ENCODE data around the gene MANBA.

- TF ChIP-seq, protein P1, sequence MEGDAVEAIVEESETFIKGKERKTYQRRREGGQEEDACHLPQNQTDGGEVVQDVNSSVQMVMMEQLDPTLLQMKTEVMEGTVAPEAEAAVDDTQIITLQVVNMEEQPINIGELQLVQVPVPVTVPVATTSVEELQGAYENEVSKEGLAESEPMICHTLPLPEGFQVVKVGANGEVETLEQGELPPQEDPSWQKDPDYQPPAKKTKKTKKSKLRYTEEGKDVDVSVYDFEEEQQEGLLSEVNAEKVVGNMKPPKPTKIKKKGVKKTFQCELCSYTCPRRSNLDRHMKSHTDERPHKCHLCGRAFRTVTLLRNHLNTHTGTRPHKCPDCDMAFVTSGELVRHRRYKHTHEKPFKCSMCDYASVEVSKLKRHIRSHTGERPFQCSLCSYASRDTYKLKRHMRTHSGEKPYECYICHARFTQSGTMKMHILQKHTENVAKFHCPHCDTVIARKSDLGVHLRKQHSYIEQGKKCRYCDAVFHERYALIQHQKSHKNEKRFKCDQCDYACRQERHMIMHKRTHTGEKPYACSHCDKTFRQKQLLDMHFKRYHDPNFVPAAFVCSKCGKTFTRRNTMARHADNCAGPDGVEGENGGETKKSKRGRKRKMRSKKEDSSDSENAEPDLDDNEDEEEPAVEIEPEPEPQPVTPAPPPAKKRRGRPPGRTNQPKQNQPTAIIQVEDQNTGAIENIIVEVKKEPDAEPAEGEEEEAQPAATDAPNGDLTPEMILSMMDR (IDR thresholded peaks at IDR 0.05): no peak
- peak; percentile 84 to 94 for TF ChIP-seq POLR2AphosphoS5 (IDR thresholded peaks at IDR 0.05; ENCODE audit: insufficient read depth in 1 of 2, low read depth in 1 of 2)
Measured at GRCh38 chr4:102760645-102761295, at the start of gene MANBA.
